HEK293 (cell line): ENCODE measurements around the gene CFAP99.

ENCODE experiments used
- CTCF ChIP-seq: fragments of 450-650 bp; formaldehyde crosslinking; IDR thresholded peaks from 2 replicates; pipeline ENCODE4 v1.5.1; 2016; ENCODE audit warnings: missing biosample characterization, missing genetic modification characterization
- ZFP41 ChIP-seq: fragments of 450-650 bp; formaldehyde crosslinking; IDR thresholded peaks from 2 replicates; pipeline ENCODE4 v1.5.1; 2016; ENCODE audit warnings: missing biosample characterization, missing genetic modification characterization, borderline replicate concordance
- ZNF274 ChIP-seq, 2 experiments: fragments of 200-500 bp in 1 of 2; fragments of 450-650 bp in 1 of 2; sonication (Bioruptor generic) in 1 of 2; formaldehyde crosslinking in 1 of 2; IDR thresholded peaks; 2 replicates each; pipeline versions ENCODE4 v1.5.1 to v1.6.1; 2014 to 2016; ENCODE audit warnings: borderline replicate concordance in 1 of 2, inconsistent platforms in 1 of 2, low read length in 1 of 2, missing biosample characterization in 1 of 2, missing genetic modification characterization in 1 of 2

DNA sequence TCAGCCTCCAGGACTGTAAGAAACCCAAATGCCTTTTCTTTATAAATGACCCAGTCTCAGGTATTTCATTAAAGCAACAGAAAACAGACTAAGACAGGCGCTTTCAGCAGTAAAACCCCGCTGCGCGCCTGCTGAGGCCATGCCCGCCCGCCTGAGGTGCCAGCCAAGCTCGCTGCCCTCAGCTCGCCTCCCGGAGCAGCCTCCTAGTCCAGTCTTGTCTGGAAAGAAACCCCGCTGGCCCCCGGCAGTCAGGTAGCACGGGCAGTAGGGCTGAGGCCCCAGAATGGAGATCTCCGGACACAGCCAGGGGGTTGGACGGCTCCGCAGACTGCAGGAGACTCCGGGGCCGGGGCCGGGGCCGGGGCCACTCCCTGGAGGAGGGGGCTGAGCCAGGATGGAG is 32.0 kb upstream of the CFAP99 start:
- TF ChIP-seq ZFP41 (tag by site-specific recombination) (no peak), ZNF274 (IDR thresholded peaks at IDR 0.05; ENCODE audit: low read length) (no peak), ZNF274 (tag by site-specific recombination; IDR thresholded peaks at IDR 0.05; ENCODE audit: borderline replicate concordance) (no peak), CTCF (tag by site-specific recombination) (no peak)
